GM06990 (cell line): ENCODE data around the gene IFI44.

ENCODE experiments used
- DNase-seq: peaks from one replicate; pipeline ENCODE4 v3.0.0-alpha.2; 2011; ENCODE audit not compliant: insufficient read length; ENCODE audit errors: extremely low read depth
- H3K27me3 ChIP-seq: replicated peaks from 2 replicates; pipeline ENCODE4 v1.6.0; 2011; ENCODE audit warnings: low read length; ENCODE audit not compliant: control insufficient read depth, insufficient read depth
- H3K36me3 ChIP-seq: 2 replicates; pipeline ENCODE4 v1.5.1; 2011; ENCODE audit warnings: low read length; ENCODE audit not compliant: control insufficient read depth, insufficient read depth
- H3K4me3 ChIP-seq: replicated peaks from 2 replicates; pipeline ENCODE4 v1.5.1; 2011; ENCODE audit warnings: low read depth, mild to moderate bottlenecking, control low read depth, low read length
- TF ChIP-seq, protein P1 (sequence below): IDR thresholded peaks from 2 replicates; pipeline ENCODE4 v1.5.1; 2011; ENCODE audit warnings: low read length, control low read depth, mild to moderate bottlenecking, inconsistent platforms; ENCODE audit not compliant: insufficient read depth, poor library complexity, severe bottlenecking

Gene IFI44

GRCh38 chr1:78688697-78689096, 39.1 kb downstream of the IFI44 start:
- no peak for DNase-seq
- H3K27me3 ChIP-seq, result no peaks in the 10 kb centered on the region
- no peak overlapping the region for H3K4me3 ChIP-seq
- TF ChIP-seq, protein P1, sequence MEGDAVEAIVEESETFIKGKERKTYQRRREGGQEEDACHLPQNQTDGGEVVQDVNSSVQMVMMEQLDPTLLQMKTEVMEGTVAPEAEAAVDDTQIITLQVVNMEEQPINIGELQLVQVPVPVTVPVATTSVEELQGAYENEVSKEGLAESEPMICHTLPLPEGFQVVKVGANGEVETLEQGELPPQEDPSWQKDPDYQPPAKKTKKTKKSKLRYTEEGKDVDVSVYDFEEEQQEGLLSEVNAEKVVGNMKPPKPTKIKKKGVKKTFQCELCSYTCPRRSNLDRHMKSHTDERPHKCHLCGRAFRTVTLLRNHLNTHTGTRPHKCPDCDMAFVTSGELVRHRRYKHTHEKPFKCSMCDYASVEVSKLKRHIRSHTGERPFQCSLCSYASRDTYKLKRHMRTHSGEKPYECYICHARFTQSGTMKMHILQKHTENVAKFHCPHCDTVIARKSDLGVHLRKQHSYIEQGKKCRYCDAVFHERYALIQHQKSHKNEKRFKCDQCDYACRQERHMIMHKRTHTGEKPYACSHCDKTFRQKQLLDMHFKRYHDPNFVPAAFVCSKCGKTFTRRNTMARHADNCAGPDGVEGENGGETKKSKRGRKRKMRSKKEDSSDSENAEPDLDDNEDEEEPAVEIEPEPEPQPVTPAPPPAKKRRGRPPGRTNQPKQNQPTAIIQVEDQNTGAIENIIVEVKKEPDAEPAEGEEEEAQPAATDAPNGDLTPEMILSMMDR, result no peak
- H3K36me3 ChIP-seq, result no peaks in the 10 kb centered on the region

GRCh38 chr1:78690516-78690915, 40.9 kb downstream of the IFI44 start:
- Histone ChIP-seq H3K36me3 (no peaks in the 10 kb centered on the region), H3K4me3 (no peak overlapping the region), H3K27me3 (no peaks in the 10 kb centered on the region)
- no peak for DNase-seq
- TF ChIP-seq, protein P1, result no peak

DNA sequence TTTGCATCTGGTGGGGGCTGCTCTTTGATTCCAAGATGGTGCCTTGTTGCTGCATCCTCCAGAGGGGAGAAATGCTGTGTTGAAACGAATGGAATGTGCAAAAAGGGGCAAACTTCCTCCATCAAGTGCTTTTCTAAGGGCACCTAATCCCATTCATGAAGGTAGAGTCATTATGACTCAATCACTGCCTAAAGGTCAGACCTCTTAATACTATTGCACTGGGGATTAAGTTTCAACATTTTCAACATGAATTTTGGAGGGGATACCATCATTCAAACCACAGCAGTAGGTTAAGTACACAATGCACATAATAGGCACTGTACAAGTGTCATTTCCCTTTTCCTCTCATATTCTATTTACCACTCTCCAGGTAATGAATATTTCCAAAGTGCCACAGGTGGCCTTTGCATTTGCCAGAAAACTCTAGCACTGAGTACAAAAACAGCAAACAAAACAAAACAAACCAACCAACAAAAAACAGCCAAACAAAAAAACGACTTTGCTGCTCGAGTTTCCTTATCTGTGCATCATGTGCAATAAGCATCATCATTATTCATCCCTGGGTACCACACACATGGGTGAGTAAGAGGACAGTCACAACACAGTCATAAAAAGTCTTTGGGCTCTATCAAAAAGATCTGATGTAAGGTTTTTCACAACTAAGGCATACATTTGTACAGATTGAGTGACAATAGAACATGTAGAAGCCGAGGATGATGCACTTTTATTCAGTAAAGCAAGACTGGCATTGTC, 42.5 kb downstream of the IFI44 start:
- H3K4me3 ChIP-seq, result no peak overlapping the region
- H3K36me3 ChIP-seq, result no peaks in the 10 kb centered on the region
- TF ChIP-seq, protein P1, result no peak
- H3K27me3 ChIP-seq, result peaks cover 1% of the 10 kb centered on the region; the same call in 1 of the 2 replicates
- no peak for DNase-seq

- Histone ChIP-seq H3K4me3 (no peak overlapping the region), H3K36me3 (no peaks in the 10 kb centered on the region)
Observed at GRCh38 chr1:78699813-78700212, 50.2 kb downstream of the IFI44 start.

GRCh38 chr1:78702426-78702825, 52.8 kb downstream of the IFI44 start:
- Histone ChIP-seq H3K27me3 (no peaks in the 10 kb centered on the region), H3K4me3 (no peak overlapping the region), H3K36me3 (no peaks in the 10 kb centered on the region)
- no peak for DNase-seq
- TF ChIP-seq, protein P1, result no peak

More at GRCh38 chr1:78699813-78700212, 50.2 kb downstream of the IFI44 start:
- DNase-seq, result no peak
- H3K27me3 ChIP-seq, result peaks cover 1% of the 10 kb centered on the region; the same call in 1 of the 2 replicates
- TF ChIP-seq, protein P1, result no peak
